GM23248 (cell line): ENCODE results near the gene ABHD12. TPM values are rescaled to one million over a fixed set of nuclear protein-coding genes. Genes with fewer than 3 reads are reported as not detected.

Experiments
- DNase-seq: peaks from one replicate; pipeline ENCODE4 v3.0.0-alpha.2; 2015
- H2AFZ ChIP-seq: fragments of 200-600 bp; sonication (generic); 2 replicates; pipeline ENCODE4 v1.6.1; 2016; ENCODE audit warnings: antibody characterized with exemption
- H3F3A ChIP-seq: fragments of 200-600 bp; sonication (generic); 2 replicates; pipeline ENCODE4 v1.6.1; 2016; ENCODE audit warnings: mild to moderate bottlenecking, antibody characterized with exemption, mixed run types; ENCODE audit not compliant: insufficient read depth
- H3K27ac ChIP-seq: fragments of 200-600 bp; sonication (generic); 2 replicates; pipeline ENCODE4 v1.5.1; 2016; ENCODE audit warnings: mild to moderate bottlenecking
- H3K27me3 ChIP-seq: fragments of 200-600 bp; sonication (generic); replicated peaks from 2 replicates; pipeline ENCODE4 v1.6.1; 2016; ENCODE audit warnings: mild to moderate bottlenecking; ENCODE audit not compliant: insufficient read depth
- H3K36me3 ChIP-seq: fragments of 200-600 bp; sonication (generic); 2 replicates; pipeline ENCODE4 v1.6.1; 2016; ENCODE audit warnings: low read depth, mild to moderate bottlenecking
- H3K4me1 ChIP-seq: fragments of 200-600 bp; sonication (generic); 2 replicates; pipeline ENCODE4 v1.6.1; 2016; ENCODE audit warnings: mild to moderate bottlenecking; ENCODE audit not compliant: insufficient read depth
- H3K4me2 ChIP-seq: fragments of 200-600 bp; sonication (generic); one replicate; pipeline ENCODE4 v1.6.1; 2016; ENCODE audit warnings: mild to moderate bottlenecking; ENCODE audit not compliant: unreplicated experiment
- H3K4me3 ChIP-seq: fragments of 200-600 bp; sonication (generic); 2 replicates; pipeline ENCODE4 v1.5.1; 2016; ENCODE audit warnings: mild to moderate bottlenecking
- H3K79me2 ChIP-seq: fragments of 200-600 bp; sonication (generic); 2 replicates; pipeline ENCODE4 v1.6.1; 2016; ENCODE audit warnings: mild to moderate bottlenecking; ENCODE audit not compliant: insufficient read depth
- H3K9ac ChIP-seq: fragments of 200-600 bp; sonication (generic); 2 replicates; pipeline ENCODE4 v1.6.1; 2016; ENCODE audit warnings: mild to moderate bottlenecking
- H3K9me2 ChIP-seq: fragments of 200-600 bp; sonication (generic); 2 replicates; pipeline ENCODE4 v1.6.1; 2016; ENCODE audit warnings: mixed run types, mild to moderate bottlenecking, moderate library complexity; ENCODE audit not compliant: insufficient read depth
- H3K9me3 ChIP-seq: fragments of 200-600 bp; sonication (generic); one replicate; pipeline ENCODE4 v1.6.1; 2017; ENCODE audit warnings: low read depth
- H4K20me1 ChIP-seq: fragments of 200-600 bp; sonication (generic); 2 replicates; pipeline ENCODE4 v1.6.0; 2016; ENCODE audit not compliant: insufficient read depth
- EZH2 ChIP-seq: fragments of 200-600 bp; sonication (generic); IDR thresholded peaks from 2 replicates; pipeline ENCODE4 v1.6.1; 2018; ENCODE audit warnings: antibody characterized with exemption, mild to moderate bottlenecking; ENCODE audit not compliant: insufficient read depth, poor library complexity, severe bottlenecking
- EZH2phosphoT487 ChIP-seq: fragments of 200-600 bp; sonication (generic); IDR thresholded peaks from 2 replicates; pipeline ENCODE4 v1.6.1; 2018; ENCODE audit warnings: antibody characterized with exemption, moderate library complexity, mild to moderate bottlenecking, low read depth; ENCODE audit not compliant: insufficient read depth
- WGBS, 2 experiments: methylation state at CpG; one replicate each; pipeline ENCODE4 v1.1.6; 2015 to 2017; ENCODE audit warnings: low lambda C conversion rate in 2 of 2, low coverage in 1 of 2; ENCODE audit errors: missing lambda C conversion rate in 2 of 2; 5-methylcytosine and 5-hydroxymethylcytosine counted together
- in situ Hi-C: fragments of 300-500 bp; cut with MboI; formaldehyde crosslinking; loops from 2 replicates; pipeline ENCODE4 v1.15.0; 2020
- polyA plus RNA-seq: library from polyadenylated mRNA; unstranded; fragments of >200 nt; fragmentation: Nextera tagmentation; extraction: Ambion mirVana; gene quantifications from 2 replicates; pipeline ENCODE4 v1.2.1, GENCODE V29; 2016
- total RNA-seq: library from RNA; depleted of rRNA; stranded (reverse); fragments of >200 nt; shearing (Covaris generic); gene quantifications from 2 replicates; pipeline ENCODE4 v1.2.3, GENCODE V29; 2014

Gene ABHD12
- total and polyA plus RNA-seq, 2 experiments from 2014 or later: 50.6 to 82.1 TPM

GRCh38 chr20:25380945-25381614 is 9.6 kb downstream of the ABHD12 start:
- Histone ChIP-seq H3K79me2 (peaks cover 100% of the 10 kb centered on the region), H4K20me1 (no peaks in the 10 kb centered on the region), H3K27ac (no peak overlapping the region), H3K4me1 (no peaks in the 10 kb centered on the region), H3K27me3 (no peaks in the 10 kb centered on the region), H3K4me2 (no peak overlapping the region), H3K36me3 (no peaks in the 10 kb centered on the region; the same call in 1 of the 2 replicates), H2AFZ (no peak overlapping the region), H3F3A (no peaks in the 10 kb centered on the region), H3K9ac (no peak overlapping the region), H3K9me2 (no peaks in the 10 kb centered on the region), H3K9me3 (no peaks in the 10 kb centered on the region), H3K4me3 (no peak overlapping the region)
- WGBS, 2 experiments: 88% methylated on average over 7 of the region's 7 CpGs
- TF ChIP-seq EZH2 (no peak), EZH2phosphoT487 (no peak)
- in situ Hi-C loops: no loop called here
- DNase-seq: no peak

DNA sequence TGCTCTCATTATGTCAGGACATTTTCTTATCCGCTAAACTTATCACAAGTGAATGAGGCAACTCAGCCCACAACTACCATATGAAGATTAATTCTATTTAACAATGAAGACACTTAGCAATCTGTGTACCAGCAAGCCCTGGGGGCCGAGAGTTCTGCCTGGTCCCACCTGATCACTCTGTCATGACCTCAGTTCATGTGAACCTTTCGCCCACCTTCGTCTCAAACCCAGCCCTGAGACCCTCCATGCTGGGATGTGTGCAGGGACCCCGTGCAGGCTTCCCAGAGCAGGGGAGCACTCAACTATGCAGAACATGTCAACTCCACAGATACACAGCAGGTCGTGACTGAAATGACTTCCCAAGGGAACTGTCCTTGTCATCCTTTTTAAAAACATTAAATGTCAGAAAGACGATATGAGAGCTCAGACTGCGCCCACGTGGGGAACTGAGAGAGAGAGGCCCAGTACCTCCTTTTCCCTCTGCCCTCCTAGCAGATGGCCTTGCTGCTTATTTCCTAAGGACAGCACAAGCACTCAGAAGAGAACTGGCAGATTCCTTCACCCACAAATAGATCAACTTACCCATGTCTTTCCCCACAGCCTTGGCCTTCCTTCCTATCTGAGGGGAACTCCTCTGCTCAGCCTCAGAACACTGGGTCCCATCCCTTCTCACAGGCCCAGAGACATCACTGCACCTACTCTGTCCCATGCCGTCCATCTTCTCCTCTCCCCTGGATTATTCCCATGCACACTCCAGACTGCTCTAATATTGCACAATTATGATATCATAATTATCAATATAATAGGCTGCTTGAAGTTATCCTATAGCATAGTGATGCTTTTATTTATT is 11.5 kb downstream of the ABHD12 start:
- H3K79me2 ChIP-seq: peaks cover 100% of the 10 kb centered on the region
- H3F3A ChIP-seq: peaks cover 4% of the 10 kb centered on the region; the same call in 1 of the 2 replicates
- H3K4me3 ChIP-seq: no peak overlapping the region
- H2AFZ ChIP-seq: no peak overlapping the region
- in situ Hi-C loops: no loop called here
- H3K9me3 ChIP-seq: no peaks in the 10 kb centered on the region
- TF ChIP-seq EZH2phosphoT487: no peak
- TF ChIP-seq EZH2: no peak
- no peak for DNase-seq
- H3K27me3 ChIP-seq: no peaks in the 10 kb centered on the region
- H4K20me1 ChIP-seq: no peaks in the 10 kb centered on the region
- no peaks in the 10 kb centered on the region for H3K4me1 ChIP-seq
- no peaks in the 10 kb centered on the region for H3K9me2 ChIP-seq
- H3K9ac ChIP-seq: no peak overlapping the region
- H3K4me2 ChIP-seq: no peak overlapping the region
- 95 to 96% methylated on average over 10 of the region's 10 CpGs for whole genome bisulfite sequencing, 2 experiments
- H3K27ac ChIP-seq: no peak overlapping the region
- H3K36me3 ChIP-seq: no peaks in the 10 kb centered on the region; the same call in 1 of the 2 replicates

DNA sequence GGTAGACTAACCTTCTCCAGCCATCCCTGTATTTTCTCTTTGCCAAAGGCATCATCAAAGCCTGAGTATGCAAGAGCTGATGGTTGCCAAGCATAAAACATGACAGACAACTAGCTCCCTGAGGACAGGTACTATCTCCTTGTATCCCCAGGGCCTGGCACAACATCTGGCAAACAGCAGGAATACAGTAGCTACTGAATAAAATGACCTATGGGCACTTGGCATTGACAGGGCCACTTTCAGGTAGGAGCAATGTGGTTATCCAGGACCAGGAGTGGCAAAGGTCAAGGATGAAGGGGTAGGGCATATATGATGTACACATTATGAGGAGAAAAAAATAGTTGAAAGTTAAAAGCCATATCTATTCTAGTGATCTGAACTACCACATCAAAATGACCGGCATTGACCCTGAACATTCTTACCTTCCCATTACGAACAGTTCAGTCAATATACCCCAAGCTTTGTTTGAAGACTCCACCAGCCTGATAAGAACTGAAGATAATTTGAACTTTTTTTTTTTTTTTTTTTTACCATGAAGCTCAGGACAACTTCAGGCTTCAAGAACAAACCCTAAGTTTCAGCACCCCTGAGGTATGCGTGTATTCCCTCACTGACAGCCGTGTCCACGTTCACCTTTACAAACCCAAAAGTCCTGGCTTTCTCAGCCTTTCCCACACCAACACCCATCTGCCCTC is 12.3 kb downstream of the ABHD12 start:
- no peak overlapping the region for H2AFZ ChIP-seq
- H3K9ac ChIP-seq: no peak overlapping the region
- peaks cover under 1% of the 10 kb centered on the region for H3K4me1 ChIP-seq
- H3K4me3 ChIP-seq: no peak overlapping the region
- no peaks in the 10 kb centered on the region; the same call in 1 of the 2 replicates for H3K36me3 ChIP-seq
- peaks cover 93% of the 10 kb centered on the region for H3K79me2 ChIP-seq
- peaks cover 12% of the 10 kb centered on the region for H3F3A ChIP-seq
- no peak overlapping the region for H3K4me2 ChIP-seq
- H3K9me2 ChIP-seq: no peaks in the 10 kb centered on the region
- DNase-seq: no peak
- 97 to 98% methylated on average over 5 of the region's 5 CpGs for WGBS, 2 experiments
- H3K27me3 ChIP-seq: no peaks in the 10 kb centered on the region
- in situ Hi-C loops: no loop called here
- no peak overlapping the region for H3K27ac ChIP-seq
- TF ChIP-seq EZH2phosphoT487: no peak
- TF ChIP-seq EZH2: no peak
- H3K9me3 ChIP-seq: no peaks in the 10 kb centered on the region
- H4K20me1 ChIP-seq: no peaks in the 10 kb centered on the region

DNA sequence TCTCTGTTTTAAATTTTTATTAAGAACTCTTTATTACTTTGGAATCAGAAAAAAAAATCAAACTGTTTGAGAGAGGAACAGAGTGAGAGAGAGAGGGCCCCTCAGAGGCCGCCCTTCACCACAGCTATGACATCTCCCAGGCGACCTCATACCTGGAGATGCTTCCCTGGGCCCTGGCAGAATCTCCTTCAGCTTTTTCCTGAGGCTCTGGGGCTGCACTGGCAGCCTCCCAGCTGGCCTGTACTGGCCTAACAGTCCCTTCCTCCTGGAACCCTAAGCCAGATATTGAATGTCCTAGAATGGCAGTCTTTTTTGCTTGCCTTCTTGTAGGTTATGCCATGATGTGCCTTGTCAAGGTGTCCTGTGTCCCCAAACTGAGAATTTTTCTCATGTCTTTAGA is 13.7 kb downstream of the ABHD12 start:
- Histone ChIP-seq H3K9ac (no peak overlapping the region), H3K36me3 (no peaks in the 10 kb centered on the region; the same call in 1 of the 2 replicates), H3K4me2 (no peak overlapping the region), H3K9me3 (peaks cover 5% of the 10 kb centered on the region), H3K4me3 (no peak overlapping the region), H3K27me3 (no peaks in the 10 kb centered on the region), H3K4me1 (peaks cover 6% of the 10 kb centered on the region), H4K20me1 (no peaks in the 10 kb centered on the region), H3F3A (peaks cover 25% of the 10 kb centered on the region), H3K79me2 (peaks cover 79% of the 10 kb centered on the region), H3K27ac (no peak overlapping the region), H2AFZ (no peak overlapping the region), H3K9me2 (no peaks in the 10 kb centered on the region)
- TF ChIP-seq EZH2: no peak
- no peak for DNase-seq
- in situ Hi-C loops: no loop called here
- 96 to 100% methylated on average over 2 of the region's 2 CpGs for WGBS, 2 experiments
